ENCODE data around the gene CCBE1. TPM values are rescaled to one million over a fixed set of nuclear protein-coding genes. Genes with fewer than 3 reads are reported as not detected.
A peak's percentile ranks its signal among the peaks of the same experiment; 100 is the strongest.
"Not testable (repeated sequence)": the region's sequence is repeated elsewhere in the genome, so short reads cannot be mapped to it uniquely, and the experiment has no call there.

The CCBE1 gene
- total RNA-seq, 4 donors from 2014 or later: 2.2 to 7.7 (median 4.1) TPM

- TF ChIP-seq POLR2A (IDR thresholded peaks at IDR 0.05) (no peak), POLR2AphosphoS5 (IDR thresholded peaks at IDR 0.05) (no peak), CTCF (IDR thresholded peaks at IDR 0.05) (no peak), EP300 (IDR thresholded peaks at IDR 0.05) (no peak)
- Histone ChIP-seq H3K4me1 (no peaks in the 10 kb centered on the region), H3K4me3 (no peak overlapping the region), H3K36me3 (no peaks in the 10 kb centered on the region), H3K9me3 (no peaks in the 10 kb centered on the region), H3K27ac (no peak overlapping the region), H3K27me3 (no peaks in the 10 kb centered on the region)
- WGBS, 2 donors (ENCODE audit: low coverage in 1 of 2): no CpG with 5 or more reads among the region's 8 CpGs
- no peak for ATAC-seq
Measured at GRCh38 chr18:59528866-59529265, 168.4 kb downstream of the CCBE1 start.

GRCh38 chr18:59520562-59521355 lies 176.5 kb downstream of the CCBE1 start:
- ATAC-seq: no peak
- 64 to 86% methylated on average over 3 to 4 of the region's 4 CpGs for WGBS, 2 donors (ENCODE audit: low coverage in 1 of 2)

GRCh38 chr18:59518705-59519104 lies 178.5 kb downstream of the CCBE1 start:
- 50 to 75% methylated on average over 1 of the region's 2 CpGs for WGBS, 2 donors (ENCODE audit: low coverage in 1 of 2)
- ATAC-seq: no peak
- H3K9me3 ChIP-seq: no peaks in the 10 kb centered on the region

More at GRCh38 chr18:59520562-59521355, 176.5 kb downstream of the CCBE1 start:
- Histone ChIP-seq H3K4me3 (no peak overlapping the region), H3K27me3 (no peaks in the 10 kb centered on the region), H3K27ac (no peak overlapping the region), H3K36me3 (no peaks in the 10 kb centered on the region), H3K4me1 (peaks cover 0 to 14% (median 3%) of the 10 kb centered on the region in 3 donors), H3K9me3 (no peaks in the 10 kb centered on the region)
- TF ChIP-seq POLR2AphosphoS5 (IDR thresholded peaks at IDR 0.05) (no peak), CTCF (IDR thresholded peaks at IDR 0.05) (no peak), EP300 (IDR thresholded peaks at IDR 0.05) (no peak), POLR2A (IDR thresholded peaks at IDR 0.05) (no peak)

GRCh38 chr18:59517446-59518165 lies 179.6 kb downstream of the CCBE1 start:
- no peak overlapping the region for H3K4me3 ChIP-seq
- H3K27ac ChIP-seq: no peak overlapping the region
- no peaks in the 10 kb centered on the region for H3K9me3 ChIP-seq
- WGBS, 2 donors (ENCODE audit: low coverage in 1 of 2): 53 to 65% methylated on average over 2 to 3 of the region's 4 CpGs
- TF ChIP-seq POLR2A (IDR thresholded peaks at IDR 0.05) (no peak), EP300 (IDR thresholded peaks at IDR 0.05) (no peak)
- ATAC-seq: no peak
- peaks cover 0 to 28% (median 3%) of the 10 kb centered on the region in 3 donors for H3K4me1 ChIP-seq
- peaks cover 5% of the 10 kb centered on the region for H3K27me3 ChIP-seq
- no peaks in the 10 kb centered on the region for H3K36me3 ChIP-seq

More at GRCh38 chr18:59518705-59519104, 178.5 kb downstream of the CCBE1 start:
- Histone ChIP-seq H3K27ac (no peak overlapping the region), H3K4me1 (peaks cover 0 to 28% (median 3%) of the 10 kb centered on the region in 3 donors), H3K4me3 (no peak overlapping the region), H3K27me3 (no peaks in the 10 kb centered on the region), H3K36me3 (no peaks in the 10 kb centered on the region)
- TF ChIP-seq POLR2AphosphoS5 (IDR thresholded peaks at IDR 0.05) (no peak), EP300 (IDR thresholded peaks at IDR 0.05) (no peak), CTCF (IDR thresholded peaks at IDR 0.05) (no peak), POLR2A (IDR thresholded peaks at IDR 0.05) (no peak)

GRCh38 chr18:59516356-59517155 lies 180.7 kb downstream of the CCBE1 start:
- H3K4me1 ChIP-seq: peaks cover 0 to 28% (median 3%) of the 10 kb centered on the region in 3 donors
- no peaks in the 10 kb centered on the region for H3K36me3 ChIP-seq
- no peak overlapping the region for H3K27ac ChIP-seq
- 5 to 13% methylated on average over 6 of the region's 6 CpGs for WGBS, 2 donors (ENCODE audit: low coverage in 1 of 2)
- ATAC-seq: peak; percentile 72
- peaks cover 11% of the 10 kb centered on the region for H3K27me3 ChIP-seq
- TF ChIP-seq CTCF (IDR thresholded peaks at IDR 0.05) (no peak), POLR2AphosphoS5 (IDR thresholded peaks at IDR 0.05) (peak; percentile 77), POLR2A (IDR thresholded peaks at IDR 0.05) (no peak), EP300 (IDR thresholded peaks at IDR 0.05) (no peak)
- H3K4me3 ChIP-seq: no peak overlapping the region
- no peaks in the 10 kb centered on the region for H3K9me3 ChIP-seq

- Histone ChIP-seq H3K27me3 (peaks cover 11% of the 10 kb centered on the region), H3K4me1 (peaks cover 0 to 28% (median 3%) of the 10 kb centered on the region in 3 donors)
- 78 to 96% methylated on average over 6 of the region's 6 CpGs for WGBS, 2 donors (ENCODE audit: low coverage in 1 of 2)
- not testable (repeated sequence) for H3K36me3 ChIP-seq, H3K4me3 ChIP-seq, H3K27ac ChIP-seq, H3K9me3 ChIP-seq, ATAC-seq
Measured at GRCh38 chr18:59515956-59516355, 181.3 kb downstream of the CCBE1 start.
